ENCODE data around the gene TEX261. TPM values are rescaled to one million over a fixed set of nuclear protein-coding genes. Genes with fewer than 3 reads are reported as not detected.

The TEX261 gene
- polyA plus RNA-seq, 1 of the 3 experiments (the other 2 are of a cell fraction): 44.3 TPM

- TF ChIP-seq ZBTB33 (IDR thresholded peaks at IDR 0.05; ENCODE audit: borderline replicate concordance, low read depth) (no peak), MEF2A (IDR thresholded peaks at IDR 0.05; ENCODE audit: borderline replicate concordance, low read depth) (no peak), RXRA (IDR thresholded peaks at IDR 0.05; ENCODE audit: borderline replicate concordance, low read depth) (no peak), CTCF (IDR thresholded peaks at IDR 0.05) (no peak), RAD21 (IDR thresholded peaks at IDR 0.05; ENCODE audit: low read length) (no peak)
Observed at GRCh38 chr2:70982971-70983370, 11.7 kb downstream of the TEX261 start (continued).

GRCh38 chr2:70981866-70982810 lies 12.5 kb downstream of the TEX261 start:
- Histone ChIP-seq H4K20me1 (ENCODE audit: insufficient read depth) (no peaks in the 10 kb centered on the region), H3K36me3 (replicated peaks in 1 of 2; ENCODE audit: control insufficient read depth in 1 of 2, insufficient read depth in 2 of 2, low read length in 1 of 2) (peaks cover 5 to 19% of the 10 kb centered on the region in 2 experiments), H2AFZ (ENCODE audit: low read depth) (no peak overlapping the region), H3F3A (replicated peaks; ENCODE audit: insufficient read depth) (no peaks in the 10 kb centered on the region), H3K4me3 (ENCODE audit: low read depth in 2 of 2, low read length in 1 of 2) (no peak overlapping the region), H3K27ac (ENCODE audit: low read depth in 2 of 2, low read length in 1 of 2) (no peak overlapping the region), H3K4me1 (ENCODE audit: control insufficient read depth in 1 of 2, insufficient read depth in 2 of 2, low read depth in 1 of 2, low read length in 1 of 2) (no peaks in the 10 kb centered on the region; a peak in 1 of 4 replicates), H3K27me3 (ENCODE audit: insufficient read depth) (no peaks in the 10 kb centered on the region), H3K9me3 (no peaks in the 10 kb centered on the region), H3K4me2 (no peak overlapping the region), H3K79me2 (ENCODE audit: insufficient read depth) (no peaks in the 10 kb centered on the region), H3K9ac (no peak overlapping the region), H3K9me2 (no peaks in the 10 kb centered on the region)
- WGBS (ENCODE audit: low lambda C conversion rate): 91% methylated on average over 14 of the region's 14 CpGs
- ChIA-PET CTCF (interaction anchor here (0.8 to 7.3 kb wide), 7 partner anchors 11 to 218 kb away, joined by 3 to 41 read pairs (median 4); no protein-coding TSS in a partner anchor), POLR2A (no interaction called here)
- no peak for DNase-seq
- TF ChIP-seq FOXJ3 (CRISPR knock-in tag; IDR thresholded peaks at IDR 0.05) (no peak), ZBTB33 (IDR thresholded peaks at IDR 0.05; ENCODE audit: borderline replicate concordance, low read depth) (no peak), ELF1 (IDR thresholded peaks at IDR 0.05) (no peak), NFIC (IDR thresholded peaks at IDR 0.05; ENCODE audit: borderline replicate concordance) (no peak), EZH2phosphoT487 (IDR thresholded peaks at IDR 0.05; ENCODE audit: borderline replicate concordance, low read depth) (no peak), POLR2AphosphoS5 (IDR thresholded peaks at IDR 0.05; ENCODE audit: low read depth, low read length) (no peak), USF1 (IDR thresholded peaks at IDR 0.05; ENCODE audit: borderline replicate concordance, low read depth) (no peak), GABPA (IDR thresholded peaks at IDR 0.05; ENCODE audit: low read depth) (no peak), IRF3 (IDR thresholded peaks at IDR 0.05; ENCODE audit: low read depth, low read length) (no peak), REST (IDR thresholded peaks at IDR 0.05; ENCODE audit: low read depth, low read length) (no peak), TCF12 (IDR thresholded peaks at IDR 0.05) (no peak), SMC3 (IDR thresholded peaks at IDR 0.05; ENCODE audit: low read depth, low read length) (no peak)
